GM21367 (cell line): ENCODE data around the gene PRICKLE1.

Experiments
- ATAC-seq: cut with Tn5 transposase; IDR thresholded peaks from one replicate; pipeline ENCODE4 v1.9.1; 2021; ENCODE audit not compliant: unreplicated experiment

PRICKLE1 gene

DNA sequence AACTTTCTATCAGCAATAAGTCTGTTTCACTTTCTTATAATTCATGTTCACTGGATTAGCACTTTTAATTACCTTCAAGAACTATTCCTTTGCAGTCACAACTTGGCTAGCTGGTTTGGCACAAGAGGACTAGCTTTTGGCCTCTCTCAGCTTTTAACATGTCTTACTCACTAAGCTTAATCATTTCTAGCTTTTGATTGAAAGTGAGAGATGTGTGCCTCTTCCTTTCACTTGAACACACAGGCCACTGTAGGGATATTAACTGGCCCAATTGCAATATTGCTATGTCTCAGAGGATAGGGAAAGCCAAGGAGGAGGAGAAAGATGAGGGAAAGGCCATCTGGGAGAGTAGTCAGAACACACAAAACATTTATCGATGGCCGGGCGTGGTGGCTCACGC, 92.7 kb downstream of the PRICKLE1 start:
- ATAC-seq, result no peak

DNA sequence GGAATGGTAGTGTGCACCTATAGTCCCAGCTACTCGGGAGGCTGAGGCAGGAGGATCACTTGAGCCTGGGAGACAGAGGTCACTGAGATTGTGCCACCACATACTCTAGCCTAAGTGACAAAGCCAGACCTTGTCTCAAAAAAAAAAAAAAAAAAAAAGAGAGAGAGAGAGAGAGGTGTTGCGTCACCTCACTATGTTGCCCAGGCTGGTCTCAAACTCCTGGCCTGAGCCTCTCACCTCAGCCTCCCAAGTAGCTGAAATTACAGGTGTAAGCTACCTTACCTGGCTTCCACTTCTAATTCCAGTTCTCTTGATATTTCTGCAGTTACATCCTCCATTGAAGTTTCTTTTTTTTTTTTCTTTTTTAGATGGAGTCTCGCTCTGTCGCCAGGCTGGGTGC, 94.3 kb downstream of the PRICKLE1 start:
- no peak for ATAC-seq

GRCh38 chr12:42492267-42492666, 97.3 kb downstream of the PRICKLE1 start:
- ATAC-seq, result no peak

DNA sequence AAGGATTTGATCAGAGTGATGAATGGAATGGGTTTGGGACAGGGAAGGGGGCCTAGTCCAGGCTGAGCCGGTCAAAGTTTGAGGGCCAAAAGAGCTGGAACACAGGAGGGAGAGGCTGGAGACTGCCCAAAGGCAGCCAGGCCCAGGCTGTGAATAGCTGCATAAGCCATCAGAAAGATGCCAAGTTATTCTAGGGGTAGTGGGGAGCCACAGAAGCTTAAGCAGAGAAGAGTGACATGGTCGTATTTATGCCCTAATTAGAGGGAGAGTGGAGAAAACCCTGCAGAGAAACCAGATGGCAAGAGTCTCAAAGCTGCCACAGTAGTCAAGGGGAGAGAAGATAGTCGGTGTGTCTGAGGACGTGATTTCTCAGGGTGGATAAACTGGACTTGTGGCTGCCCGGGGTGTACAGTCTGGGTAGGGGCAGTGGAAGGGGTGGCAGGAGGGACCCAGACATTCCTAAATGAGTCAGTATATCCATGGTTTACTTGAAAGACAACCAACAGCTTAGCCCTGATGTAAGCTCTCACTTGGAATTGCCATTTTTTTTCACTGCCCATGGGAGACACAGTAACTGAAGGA, 99.2 kb downstream of the PRICKLE1 start:
- ATAC-seq, result no peak

DNA sequence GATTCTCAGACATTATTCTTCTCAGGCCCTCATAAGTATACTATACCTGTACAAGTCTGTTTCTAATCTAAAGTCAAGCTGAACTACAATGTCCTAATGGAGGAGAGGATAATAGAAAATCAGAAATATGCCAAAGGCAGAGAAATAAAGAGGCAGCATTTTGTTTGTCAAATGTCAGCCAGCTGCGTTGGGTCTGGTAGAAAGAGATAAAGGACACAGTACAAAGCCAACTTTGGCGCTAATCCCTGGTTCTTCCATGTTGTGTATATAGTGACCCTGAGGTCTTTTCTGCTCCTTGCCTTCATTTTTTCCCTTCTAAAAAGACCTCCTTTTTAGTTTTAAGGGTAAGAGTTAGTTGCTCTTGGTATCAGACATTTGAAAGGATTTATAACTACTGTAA, 103.1 kb downstream of the PRICKLE1 start:
- ATAC-seq, result no peak

DNA sequence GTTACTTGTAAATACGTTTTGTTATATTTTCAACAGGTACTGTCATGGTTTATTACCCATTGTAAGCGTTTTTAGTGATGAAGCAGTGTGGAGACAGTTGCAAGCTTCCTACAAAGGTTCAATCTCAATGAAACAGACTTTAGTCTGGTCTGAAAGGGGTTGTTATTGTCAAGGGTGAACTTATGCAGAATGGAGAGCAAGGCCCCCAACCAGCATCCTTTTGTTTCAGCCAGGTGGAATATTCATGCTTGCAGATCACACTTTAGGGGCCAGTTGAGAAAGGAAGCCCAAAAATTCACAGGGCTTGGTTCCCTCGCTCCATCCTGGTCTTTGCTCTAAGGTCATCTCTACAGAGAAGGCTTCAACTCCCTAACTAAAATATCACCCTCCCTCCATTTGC, 103.7 kb downstream of the PRICKLE1 start:
- no peak for ATAC-seq

DNA sequence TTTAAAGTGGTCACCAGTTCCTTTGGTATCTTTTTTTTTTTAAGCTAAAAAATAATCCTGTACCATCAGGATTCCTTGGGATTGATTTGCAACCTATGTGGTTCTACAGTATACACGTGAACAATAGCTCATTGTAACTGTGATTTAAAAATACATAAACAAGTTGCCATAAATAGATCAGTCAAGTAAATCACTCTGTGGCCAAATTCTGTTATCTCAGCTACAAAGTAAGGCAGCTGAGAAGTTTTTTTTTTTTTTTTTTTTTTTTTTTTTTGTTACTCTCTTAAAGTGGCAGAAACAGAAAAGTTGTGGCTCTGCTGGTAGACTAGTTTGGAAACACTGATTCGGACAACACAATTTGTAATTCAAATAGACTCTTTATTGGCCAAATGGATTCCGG, 104.5 kb downstream of the PRICKLE1 start:
- no peak for ATAC-seq

- peak; percentile 20 for ATAC-seq
Observed at GRCh38 chr12:42483521-42483790, 106.1 kb downstream of the PRICKLE1 start.

DNA sequence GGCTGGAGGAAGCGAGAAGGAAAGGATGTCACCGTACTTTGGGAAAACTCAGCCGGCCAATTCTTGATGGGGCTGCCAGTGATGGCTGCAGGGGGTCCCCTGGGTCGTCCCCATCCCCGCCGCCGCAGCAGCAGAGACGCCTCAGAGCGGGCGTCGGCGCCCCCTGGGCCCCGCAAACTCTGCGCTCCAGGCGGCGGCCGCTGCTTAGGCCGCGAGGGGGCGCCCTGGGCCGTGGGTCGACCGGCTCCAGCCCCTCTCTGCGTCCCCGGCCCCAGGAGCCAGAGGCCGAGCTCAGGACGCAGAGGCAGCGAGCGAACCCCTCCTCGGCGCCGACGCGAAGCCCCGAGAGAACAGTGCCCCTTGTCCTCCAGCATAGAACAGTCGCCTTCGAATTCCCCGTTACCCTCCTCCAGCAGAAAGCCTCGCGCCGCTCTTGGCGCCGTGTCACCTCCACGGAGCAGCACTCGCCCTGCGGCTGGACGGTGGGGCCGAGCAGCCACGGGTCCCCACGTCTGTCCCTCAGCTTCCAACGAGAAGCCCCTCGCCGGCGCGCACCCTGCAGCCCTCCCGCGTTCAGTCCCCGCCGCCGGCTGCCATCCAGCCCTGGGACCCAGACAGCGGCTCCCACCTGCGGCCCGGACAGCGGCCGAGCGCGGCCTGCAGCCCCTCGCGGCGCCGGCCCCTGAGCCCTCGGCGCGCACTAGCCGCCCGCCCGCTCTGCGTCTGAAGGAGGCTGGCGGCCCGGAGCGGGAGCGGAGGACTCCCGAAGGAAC, 106.6 kb downstream of the PRICKLE1 start:
- peak; percentile 71 for ATAC-seq

DNA sequence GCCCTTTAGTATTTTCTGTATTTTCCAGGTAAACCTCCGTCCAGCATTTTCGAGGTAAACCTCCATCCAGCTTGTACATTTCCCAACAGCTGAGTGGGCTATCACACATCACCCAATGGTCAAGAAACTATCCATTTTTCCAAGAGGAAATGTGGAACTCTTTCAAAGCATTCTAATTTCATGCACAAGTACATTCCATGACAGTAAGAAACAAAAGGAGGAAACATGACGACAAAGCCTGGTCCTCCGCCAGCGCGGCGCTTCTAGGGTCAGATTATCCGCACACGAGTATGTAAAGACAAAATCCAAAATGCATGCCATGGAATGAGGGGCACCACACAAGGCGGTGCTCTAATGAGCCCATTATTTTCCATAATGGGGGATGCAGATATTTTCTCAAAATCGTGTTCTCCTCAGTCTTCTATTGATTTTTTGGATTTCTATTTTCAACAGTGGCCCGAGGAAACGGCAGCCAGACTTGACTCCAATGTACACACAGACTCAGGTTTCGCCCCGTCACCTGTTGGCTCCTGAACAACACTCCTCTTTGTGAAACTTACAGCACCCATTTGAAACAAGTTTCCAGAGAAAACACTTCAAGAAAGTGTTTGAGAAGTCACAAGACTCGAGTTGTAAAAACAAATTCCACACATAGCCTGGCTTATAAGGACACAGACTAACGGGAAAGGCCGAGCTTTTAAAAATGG, 107.4 kb downstream of the PRICKLE1 start:
- no peak for ATAC-seq

DNA sequence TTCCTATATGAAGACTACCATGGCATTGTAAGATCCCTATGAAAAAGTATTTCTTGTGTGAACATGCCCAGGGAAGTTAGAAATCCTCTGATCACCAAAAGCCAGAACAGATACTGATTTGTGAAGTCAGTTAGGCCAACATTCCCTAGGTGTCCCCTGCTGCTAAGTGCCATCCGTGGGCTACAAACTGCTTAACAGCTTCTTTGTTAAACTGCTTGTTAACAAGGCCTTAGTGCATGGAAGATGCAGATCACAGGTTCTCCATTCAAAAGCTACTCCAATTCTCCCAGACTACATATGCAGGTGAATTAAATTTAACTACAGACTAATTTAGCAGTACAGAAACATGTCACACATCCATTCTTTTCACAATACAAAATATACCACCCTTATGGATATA, 108.2 kb downstream of the PRICKLE1 start:
- ATAC-seq, result no peak

GRCh38 chr12:42477941-42478340, 111.6 kb downstream of the PRICKLE1 start:
- ATAC-seq, result no peak

DNA sequence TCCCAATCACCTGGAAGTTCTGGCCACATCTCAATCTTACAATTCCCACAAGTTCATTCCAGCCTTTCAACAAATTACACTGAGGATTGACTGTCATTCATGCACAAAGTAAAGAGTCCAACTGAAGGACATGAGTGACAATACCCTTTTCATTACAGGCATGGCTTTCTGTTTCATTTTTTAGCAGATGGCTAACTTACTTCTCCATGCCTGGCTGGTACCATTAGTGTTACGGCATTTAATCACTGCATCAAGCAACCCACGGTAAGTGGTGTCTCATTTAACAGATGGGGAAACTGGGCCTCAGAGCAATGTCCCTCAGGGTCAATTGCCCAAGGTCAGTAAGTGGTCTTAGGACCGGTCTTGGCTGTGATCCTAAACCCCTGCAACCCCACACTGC, 114.4 kb downstream of the PRICKLE1 start:
- ATAC-seq, result no peak

DNA sequence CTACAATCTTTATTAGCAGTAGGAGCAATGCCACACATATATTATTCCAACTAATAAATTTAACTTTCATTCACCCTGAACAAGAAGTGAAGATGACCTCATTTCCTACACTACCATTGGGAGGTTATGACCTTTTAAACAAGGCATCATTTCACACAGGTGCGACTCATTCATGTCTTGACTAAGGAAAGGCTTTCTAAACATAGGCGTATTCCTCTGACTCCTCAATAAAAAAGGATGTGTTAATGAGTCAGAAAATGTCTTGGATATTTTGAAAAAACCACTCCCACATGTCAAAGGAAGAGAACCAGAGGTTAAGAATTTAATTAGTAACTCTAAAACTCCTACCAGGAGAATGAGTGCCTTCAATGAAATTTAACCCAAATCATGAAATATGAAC, 115.2 kb downstream of the PRICKLE1 start:
- ATAC-seq, result no peak

- ATAC-seq, result no peak
Observed at GRCh38 chr12:42473561-42473960, 116.0 kb downstream of the PRICKLE1 start.

DNA sequence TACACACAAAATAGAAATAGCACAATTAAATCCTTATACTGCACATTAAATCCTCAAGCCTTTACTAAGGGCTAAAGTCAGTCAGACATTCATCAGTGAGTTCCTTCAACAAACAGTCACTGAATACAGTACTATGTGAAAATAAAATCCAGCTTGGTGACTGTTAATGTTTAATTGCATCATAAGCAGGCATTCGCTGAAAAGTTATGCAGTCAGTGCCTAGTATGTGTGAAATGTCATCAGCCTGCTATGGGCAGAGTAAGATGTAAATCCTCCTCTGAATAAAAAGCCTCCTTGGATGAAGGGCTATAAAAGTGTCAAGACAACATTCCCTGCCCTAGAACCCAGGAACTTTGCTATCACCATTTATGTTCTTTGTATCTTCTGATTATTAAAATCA, 116.4 kb downstream of the PRICKLE1 start:
- ATAC-seq, result no peak

- no peak for ATAC-seq
Observed at GRCh38 chr12:42472376-42472775, 117.2 kb downstream of the PRICKLE1 start.

DNA sequence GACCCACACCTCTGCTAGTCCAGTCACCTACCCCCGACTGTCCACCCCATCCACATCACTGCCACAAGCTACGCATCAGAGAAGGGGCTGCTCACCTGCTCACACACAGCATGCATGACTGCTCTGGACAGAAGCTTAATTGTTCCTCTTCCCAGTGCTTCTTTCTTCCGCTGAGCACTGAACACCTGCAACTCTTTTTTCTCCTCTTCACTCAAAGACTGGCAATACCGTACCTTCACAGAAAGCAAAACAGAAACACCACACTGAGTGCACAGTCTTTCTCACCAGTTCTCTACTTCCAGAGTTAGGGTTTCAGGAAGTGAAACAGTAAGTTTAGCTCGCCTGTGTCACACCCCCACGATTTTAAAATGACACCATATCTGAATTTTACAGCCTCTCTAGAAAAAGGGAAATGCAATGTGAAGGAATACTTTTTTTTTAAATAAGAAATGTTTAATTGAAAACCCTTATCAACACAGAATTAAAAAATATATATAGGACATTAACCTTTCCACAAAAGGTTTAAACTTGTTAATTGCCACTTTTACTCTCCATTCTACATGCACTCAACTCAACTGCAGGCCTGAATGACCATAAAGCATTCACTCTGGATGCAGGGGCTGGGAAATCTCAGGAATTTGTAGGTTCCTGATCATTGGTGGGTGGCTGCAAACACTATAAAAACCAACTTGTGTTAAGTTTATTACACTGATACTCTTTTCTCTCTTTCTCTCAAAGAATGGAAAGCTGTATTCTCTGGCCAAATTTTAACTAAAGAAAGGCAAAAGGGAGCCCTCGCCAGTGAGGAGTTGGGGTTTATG, 120.0 kb downstream of the PRICKLE1 start:
- ATAC-seq, result peak; percentile 96

DNA sequence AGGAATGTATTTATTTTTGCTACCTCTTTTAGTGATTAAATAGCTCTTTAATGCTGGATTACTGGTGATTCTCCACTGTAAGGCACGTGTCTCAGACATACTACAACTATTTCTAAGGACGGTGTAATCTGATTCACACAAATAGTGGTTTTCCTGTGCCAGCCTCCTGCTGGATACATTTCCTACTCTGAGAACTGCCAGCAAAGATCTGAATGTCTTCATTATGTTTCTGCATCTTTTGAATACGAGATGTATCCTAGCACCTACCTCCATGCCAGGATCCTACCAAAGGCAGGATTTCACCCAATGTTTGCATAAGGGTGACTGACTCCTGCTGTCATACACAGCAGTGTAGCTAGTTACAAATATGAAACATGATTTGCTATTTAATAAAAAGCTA, 120.6 kb downstream of the PRICKLE1 start:
- ATAC-seq, result no peak

- ATAC-seq, result peak; percentile 21
Observed at GRCh38 chr12:42468341-42468821, 121.2 kb downstream of the PRICKLE1 start.

DNA sequence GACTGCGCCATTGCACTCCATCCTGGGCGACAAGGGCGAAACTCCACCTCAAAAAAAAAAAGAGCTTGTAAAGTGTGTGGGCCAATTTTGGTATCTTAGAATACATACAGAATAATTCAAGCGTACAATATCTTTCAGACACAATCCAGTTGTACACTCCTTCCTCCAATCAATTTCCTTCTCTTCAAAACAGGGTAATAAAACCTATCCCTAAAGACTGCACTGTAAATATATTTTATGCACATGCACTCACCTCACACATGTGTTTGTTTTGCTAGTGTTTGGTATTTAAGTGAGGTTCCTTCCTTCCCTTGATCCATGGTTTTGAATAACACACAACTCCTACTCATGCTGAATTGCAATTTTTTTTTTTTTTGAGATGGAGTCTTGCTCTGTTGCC, 125.9 kb downstream of the PRICKLE1 start:
- no peak for ATAC-seq
